Endodermal cell (in vitro differentiated cells): ENCODE measurements around the gene CHD9. TPM values are rescaled to one million over a fixed set of nuclear protein-coding genes. Genes with fewer than 3 reads are reported as not detected.
A peak's percentile ranks its signal among the peaks of the same experiment; 100 is the strongest.

Experiments
- DNase-seq: peaks from one replicate; pipeline ENCODE4 v3.0.0-alpha.2; 2017
- H3K27ac ChIP-seq: 2 replicates; pipeline ENCODE4 v1.5.1; 2013; ENCODE audit warnings: mild to moderate bottlenecking, low read depth, low read length, moderate library complexity
- H3K27me3 ChIP-seq: 2 replicates; pipeline ENCODE4 v1.6.1; 2013; ENCODE audit warnings: mild to moderate bottlenecking, low read length, moderate library complexity; ENCODE audit not compliant: insufficient read depth, control insufficient read depth, poor library complexity, severe bottlenecking
- H3K36me3 ChIP-seq: 2 replicates; pipeline ENCODE4 v1.7.0; 2013; ENCODE audit warnings: mild to moderate bottlenecking, low read length, moderate library complexity; ENCODE audit not compliant: control insufficient read depth, insufficient read depth
- H3K4me1 ChIP-seq: one replicate; pipeline ENCODE4 v1.7.0; 2013; ENCODE audit warnings: low read length; ENCODE audit not compliant: control insufficient read depth, insufficient read depth
- H3K4me3 ChIP-seq: 2 replicates; pipeline ENCODE4 v1.5.1; 2013; ENCODE audit warnings: mild to moderate bottlenecking, low read length, moderate library complexity
- H3K9ac ChIP-seq: 2 replicates; pipeline ENCODE4 v1.6.1; 2013; ENCODE audit warnings: mild to moderate bottlenecking, low read length, moderate library complexity; ENCODE audit not compliant: poor library complexity, severe bottlenecking; ENCODE audit errors: extremely low read depth
- H3K9me3 ChIP-seq: 2 replicates; pipeline ENCODE4 v1.6.1; 2013; ENCODE audit warnings: mild to moderate bottlenecking, low read length, moderate library complexity; ENCODE audit not compliant: control insufficient read depth
- H3K27ac Mint-ChIP-seq: 2 replicates; pipeline ENCODE4 v1.8.0; 2020; ENCODE audit warnings: mixed read lengths
- H3K27me3 Mint-ChIP-seq: 2 replicates; pipeline ENCODE4 v1.8.0; 2021; ENCODE audit warnings: mild to moderate bottlenecking, mixed read lengths; ENCODE audit not compliant: insufficient read depth
- H3K36me3 Mint-ChIP-seq: 2 replicates; pipeline ENCODE4 v1.8.0; 2020; ENCODE audit warnings: low read depth, mixed read lengths
- H3K4me1 Mint-ChIP-seq: 2 replicates; pipeline ENCODE4 v1.8.0; 2020; ENCODE audit warnings: mixed read lengths
- H3K4me3 Mint-ChIP-seq: 2 replicates; pipeline ENCODE4 v1.8.0; 2020; ENCODE audit warnings: mild to moderate bottlenecking, moderate library complexity, mixed read lengths
- H3K9me3 Mint-ChIP-seq: 2 replicates; pipeline ENCODE4 v1.8.0; 2020; ENCODE audit warnings: mild to moderate bottlenecking, mixed read lengths
- CTCF ChIP-seq: fragments of 200-600 bp; sonication (generic); conservative IDR thresholded peaks from 2 replicates; pipeline ENCODE4 v1.5.0; 2021; ENCODE audit warnings: antibody characterized with exemption, mild to moderate bottlenecking
- WGBS, 2 experiments: methylation state at CpG; one replicate each; pipeline versions ENCODE4 v1.1.5 to v1.1.7; 2013; ENCODE audit warnings: missing lambda C conversion rate in 2 of 2, mixed read lengths in 1 of 2; ENCODE audit not compliant: insufficient coverage in 1 of 2, insufficient read length in 1 of 2; 5-methylcytosine and 5-hydroxymethylcytosine counted together
- total RNA-seq, 2 donors: library from RNA; stranded (reverse); fragmentation: NEBNext Ultra II Directional in 1 of 2; extraction: Animal tissue kit (Norgen Biotek cat#: 25700) in 1 of 2; gene quantifications; 2 replicates in 1 of 2; 3 replicates in 1 of 2; pipeline ENCODE4 v1.2.1, GENCODE V29; 2021

Gene CHD9
- total RNA-seq, 2 donors from 2014 or later = 36.8 to 40.5 TPM

GRCh38 chr16:53018834-53019416 lies 35.9 kb upstream of the CHD9 start:
- H3K27ac Mint-ChIP-seq = no peak overlapping the region
- H3K36me3 ChIP-seq = no peaks in the 10 kb centered on the region
- WGBS, 2 experiments = 77 to 86% methylated on average over 1 to 2 of the region's 2 CpGs
- no peak for TF ChIP-seq CTCF
- H3K9me3 Mint-ChIP-seq = no peaks in the 10 kb centered on the region
- no peak overlapping the region for H3K27ac ChIP-seq
- H3K27me3 Mint-ChIP-seq = no peaks in the 10 kb centered on the region
- DNase-seq = no peak
- H3K9ac ChIP-seq = no peak overlapping the region
- H3K4me1 Mint-ChIP-seq = no peaks in the 10 kb centered on the region
- no peaks in the 10 kb centered on the region for H3K36me3 Mint-ChIP-seq
- no peaks in the 10 kb centered on the region for H3K27me3 ChIP-seq
- H3K4me3 Mint-ChIP-seq = no peak overlapping the region
- H3K9me3 ChIP-seq = no peaks in the 10 kb centered on the region
- H3K4me1 ChIP-seq = no peaks in the 10 kb centered on the region
- no peak overlapping the region for H3K4me3 ChIP-seq

DNA sequence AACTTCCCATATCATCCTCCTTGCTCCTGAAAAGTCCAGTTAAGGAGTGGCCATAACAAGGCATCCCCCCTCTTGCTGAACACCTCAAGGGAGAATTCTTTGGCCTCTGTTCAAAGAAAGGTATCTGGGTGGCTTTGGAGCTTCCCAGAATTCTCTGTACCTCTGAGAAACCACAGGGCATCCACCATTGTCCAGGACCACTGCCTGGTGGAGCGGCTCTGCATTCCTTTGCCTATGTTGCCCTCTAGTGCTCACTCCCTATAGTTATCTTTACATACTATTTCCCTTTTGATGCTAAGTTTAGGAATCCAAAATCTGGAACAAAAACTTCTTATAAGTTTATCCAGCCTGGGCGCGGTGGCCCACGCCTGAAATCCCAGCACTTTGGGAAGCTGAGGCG lies 32.4 kb upstream of the CHD9 start:
- Mint-ChIP-seq H3K4me3 (no peak overlapping the region), H3K27ac (no peak overlapping the region), H3K36me3 (no peaks in the 10 kb centered on the region), H3K4me1 (no peaks in the 10 kb centered on the region), H3K27me3 (no peaks in the 10 kb centered on the region), H3K9me3 (no peaks in the 10 kb centered on the region)
- no peaks in the 10 kb centered on the region for H3K9me3 ChIP-seq
- DNase-seq = peak; percentile 77
- WGBS, 2 experiments = 0 to 10% methylated on average over 3 to 5 of the region's 5 CpGs
- TF ChIP-seq CTCF = peak; percentile 89
- no peaks in the 10 kb centered on the region for H3K36me3 ChIP-seq
- no peaks in the 10 kb centered on the region for H3K4me1 ChIP-seq
- no peak overlapping the region for H3K27ac ChIP-seq
- H3K4me3 ChIP-seq = no peak overlapping the region
- no peaks in the 10 kb centered on the region for H3K27me3 ChIP-seq
- no peak overlapping the region for H3K9ac ChIP-seq

DNA sequence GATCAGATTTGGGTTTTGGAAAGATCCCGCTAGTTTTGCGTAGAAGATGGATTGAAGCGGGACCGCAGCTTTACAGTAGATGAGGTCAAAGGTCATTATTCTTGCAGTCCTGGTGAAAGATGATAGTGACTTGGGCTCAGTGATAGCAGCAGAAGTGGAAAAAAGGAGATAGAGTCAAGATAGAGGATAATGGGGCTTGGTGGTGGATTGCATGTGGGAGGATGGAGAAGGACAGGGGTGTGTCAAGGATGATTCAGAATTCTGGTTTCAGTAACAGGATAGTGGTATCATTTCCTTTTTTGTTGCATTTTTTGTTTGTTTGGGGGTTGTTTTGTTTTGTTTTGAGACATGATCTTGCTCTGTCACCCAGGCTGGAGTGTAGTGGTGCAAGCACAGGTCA lies 30.7 kb upstream of the CHD9 start:
- H3K4me1 ChIP-seq = no peaks in the 10 kb centered on the region
- H3K9ac ChIP-seq = no peak overlapping the region
- no peak overlapping the region for H3K27ac ChIP-seq
- H3K4me3 Mint-ChIP-seq = no peak overlapping the region
- no peaks in the 10 kb centered on the region for H3K9me3 ChIP-seq
- no peak for TF ChIP-seq CTCF
- H3K9me3 Mint-ChIP-seq = no peaks in the 10 kb centered on the region
- H3K36me3 Mint-ChIP-seq = no peaks in the 10 kb centered on the region
- H3K27ac Mint-ChIP-seq = no peak overlapping the region
- no peak for DNase-seq
- H3K4me3 ChIP-seq = no peak overlapping the region
- no peaks in the 10 kb centered on the region for H3K27me3 ChIP-seq
- H3K36me3 ChIP-seq = no peaks in the 10 kb centered on the region
- no peaks in the 10 kb centered on the region for H3K4me1 Mint-ChIP-seq
- H3K27me3 Mint-ChIP-seq = no peaks in the 10 kb centered on the region
- WGBS, 2 experiments = 98 to 100% methylated on average over 4 of the region's 4 CpGs
